Trophoblast cell (in vitro differentiated cells and primary cell): Measurements from ENCODE around the gene SLC4A9.

Experiments used
- DNase-seq, 2 donors: peaks; one replicate each; pipeline ENCODE4 v3.0.0-alpha.2; 2016
- H2AFZ ChIP-seq: 2 replicates; pipeline ENCODE4 v1.6.1; 2013; ENCODE audit warnings: low read length, moderate library complexity, mild to moderate bottlenecking; ENCODE audit not compliant: insufficient read depth, poor library complexity
- H2AK5ac ChIP-seq: 2 replicates; pipeline ENCODE4 v1.6.1; 2013; ENCODE audit warnings: mild to moderate bottlenecking, low read length
- H2BK120ac ChIP-seq: 2 replicates; pipeline ENCODE4 v1.6.1; 2013; ENCODE audit warnings: low read length, mild to moderate bottlenecking, moderate library complexity; ENCODE audit not compliant: insufficient read depth, poor library complexity
- H2BK12ac ChIP-seq: 2 replicates; pipeline ENCODE4 v1.6.1; 2013; ENCODE audit warnings: mild to moderate bottlenecking, low read length, moderate library complexity
- H2BK5ac ChIP-seq: 2 replicates; pipeline ENCODE4 v1.6.1; 2013; ENCODE audit warnings: low read length, low read depth, moderate library complexity, mild to moderate bottlenecking; ENCODE audit not compliant: poor library complexity
- H3K14ac ChIP-seq: 2 replicates; pipeline ENCODE4 v1.6.1; 2013; ENCODE audit warnings: mild to moderate bottlenecking, low read length
- H3K18ac ChIP-seq: 2 replicates; pipeline ENCODE4 v1.6.1; 2013; ENCODE audit warnings: mild to moderate bottlenecking, low read length
- H3K23ac ChIP-seq: 2 replicates; pipeline ENCODE4 v1.6.1; 2013; ENCODE audit warnings: low read length
- H3K27ac ChIP-seq: 2 replicates; pipeline ENCODE4 v1.5.1; 2013; ENCODE audit warnings: low read depth, mild to moderate bottlenecking, inconsistent platforms, low read length, moderate library complexity
- H3K27me3 ChIP-seq: 2 replicates; pipeline ENCODE4 v1.6.1; 2013; ENCODE audit warnings: inconsistent platforms, mild to moderate bottlenecking, low read length, moderate library complexity; ENCODE audit not compliant: insufficient read depth
- H3K36me3 ChIP-seq, 2 experiments: 1 replicate in 1 of 2; 2 replicates in 1 of 2; pipeline ENCODE4 v1.6.1; 2013; ENCODE audit warnings: low read length in 2 of 2, mild to moderate bottlenecking in 2 of 2, moderate library complexity in 1 of 2; ENCODE audit not compliant: insufficient read depth in 2 of 2, control insufficient read depth in 1 of 2
- H3K4ac ChIP-seq: 2 replicates; pipeline ENCODE4 v1.6.1; 2013; ENCODE audit warnings: low read depth, mild to moderate bottlenecking, low read length, moderate library complexity
- H3K4me1 ChIP-seq, 2 experiments: 1 replicate in 1 of 2; 2 replicates in 1 of 2; pipeline ENCODE4 v1.6.1; 2013; ENCODE audit warnings: low read length in 2 of 2, mild to moderate bottlenecking in 2 of 2, moderate library complexity in 1 of 2; ENCODE audit not compliant: insufficient read depth in 2 of 2, control insufficient read depth in 1 of 2
- H3K4me2 ChIP-seq: 2 replicates; pipeline ENCODE4 v1.6.1; 2013; ENCODE audit warnings: inconsistent platforms, mild to moderate bottlenecking, low read length, moderate library complexity
- H3K4me3 ChIP-seq: 2 replicates; pipeline ENCODE4 v1.5.1; 2013; ENCODE audit warnings: mild to moderate bottlenecking, low read depth, low read length, inconsistent platforms
- H3K79me1 ChIP-seq: one replicate; pipeline ENCODE4 v1.6.1; 2013; ENCODE audit warnings: low read length
- H3K79me2 ChIP-seq: 2 replicates; pipeline ENCODE4 v1.6.1; 2013; ENCODE audit warnings: low read length, mild to moderate bottlenecking; ENCODE audit not compliant: control insufficient read depth, insufficient read depth, poor library complexity
- H3K9ac ChIP-seq: 2 replicates; pipeline ENCODE4 v1.6.1; 2013; ENCODE audit warnings: mild to moderate bottlenecking, low read length
- H3K9me3 ChIP-seq: 2 replicates; pipeline ENCODE4 v1.6.1; 2013; ENCODE audit warnings: low read depth, mild to moderate bottlenecking, control low read depth, inconsistent platforms, low read length; ENCODE audit not compliant: insufficient read depth
- H4K12ac ChIP-seq: 2 replicates; pipeline ENCODE4 v1.6.1; 2013; ENCODE audit warnings: low read depth, mild to moderate bottlenecking, low read length, moderate library complexity
- H4K8ac ChIP-seq: 2 replicates; pipeline ENCODE4 v1.6.1; 2013; ENCODE audit warnings: low read depth, mild to moderate bottlenecking, low read length, moderate library complexity
- H4K91ac ChIP-seq: one replicate; pipeline ENCODE4 v1.6.1; 2013; ENCODE audit warnings: low read depth, mild to moderate bottlenecking, low read length, moderate library complexity
- WGBS: extraction: QIAGEN DNeasy Blood & Tissue Kit; methylation state at CpG from one replicate; pipeline ENCODE4 v1.1.7; 2013; ENCODE audit warnings: missing lambda C conversion rate; ENCODE audit not compliant: insufficient read length, insufficient coverage; ENCODE audit errors: extremely low coverage; 5-methylcytosine and 5-hydroxymethylcytosine counted together

Gene SLC4A9

GRCh38 chr5:140400730-140401361, 40.9 kb downstream of the SLC4A9 start:
- Histone ChIP-seq H4K8ac (peak overlapping the region; percentile 80), H3K79me2 (peaks cover 13% of the 10 kb centered on the region), H3K27ac (peak overlapping the region; percentile 49), H3K36me3 (peaks cover 0 to 1% of the 10 kb centered on the region in 2 experiments), H3K4me1 (no peaks in the 10 kb centered on the region), H3K23ac (no peak overlapping the region), H3K18ac (peak overlapping the region; percentile 43), H2BK12ac (no peak overlapping the region), H2BK5ac (peak overlapping the region; percentile 58), H3K4me3 (peak overlapping the region; percentile 84), H3K4me2 (peak overlapping the region; percentile 64), H3K79me1 (peaks cover 7% of the 10 kb centered on the region), H3K27me3 (no peaks in the 10 kb centered on the region), H4K91ac (peak overlapping the region; percentile 78), H3K9me3 (no peaks in the 10 kb centered on the region), H3K4ac (no peak overlapping the region), H3K9ac (peak overlapping the region; percentile 44), H2AK5ac (no peak overlapping the region), H2AFZ (peak overlapping the region; percentile 71), H4K12ac (peak overlapping the region; percentile 6), H3K14ac (no peak overlapping the region), H2BK120ac (peak overlapping the region; percentile 54)
- no CpG with 5 or more reads among the region's 54 CpGs for WGBS
- DNase-seq: peak; percentile 98 to 99

- DNase-seq: peak; percentile 100
These were observed 41.6 kb downstream of the SLC4A9 start, which contains the start of gene ANKHD1 for GRCh38 chr5:140401362-140402257. Gene ANKHD1 (plus strand): TSS chr5:140401833. CDS start chr5:140401968, 135 bp downstream.

GRCh38 chr5:140402258-140403074, 42.5 kb downstream of the SLC4A9 start:
- Histone ChIP-seq H3K4me2 (peak overlapping the region; percentile 74), H3K4me3 (peak overlapping the region; percentile 99), H3K9me3 (no peaks in the 10 kb centered on the region), H3K27me3 (no peaks in the 10 kb centered on the region), H2BK5ac (peak overlapping the region; percentile 58), H2AK5ac (peak overlapping the region; percentile 73), H2AFZ (peak overlapping the region; percentile 78), H3K4ac (peak overlapping the region; percentile 80), H4K12ac (peak overlapping the region; percentile 82), H3K36me3 (peaks cover 2 to 3% of the 10 kb centered on the region in 2 experiments), H3K27ac (peak overlapping the region; percentile 79), H2BK120ac (peak overlapping the region; percentile 31), H3K79me2 (peaks cover 21% of the 10 kb centered on the region), H3K4me1 (no peaks in the 10 kb centered on the region), H3K18ac (peak overlapping the region; percentile 70), H4K91ac (peak overlapping the region; percentile 78), H3K14ac (peak overlapping the region; percentile 81), H3K9ac (peak overlapping the region; percentile 90), H4K8ac (peak overlapping the region; percentile 84), H3K79me1 (peaks cover 7% of the 10 kb centered on the region), H3K23ac (no peak overlapping the region), H2BK12ac (no peak overlapping the region)
- peak; percentile 19 to 58 for DNase-seq
- no CpG with 5 or more reads among the region's 36 CpGs for WGBS

More at GRCh38 chr5:140401362-140402257, 41.6 kb downstream of the SLC4A9 start, which contains the start of gene ANKHD1:
- peaks cover 15% of the 10 kb centered on the region for H3K79me2 ChIP-seq
- H4K91ac ChIP-seq: peak within 1 kb of the TSS; percentile 78
- H3K4me1 ChIP-seq: no peaks in the 10 kb centered on the region
- peak within 1 kb of the TSS; percentile 70 for H3K18ac ChIP-seq
- peak within 1 kb of the TSS; percentile 80 for H3K4ac ChIP-seq
- peak within 1 kb of the TSS; percentile 79 for H3K27ac ChIP-seq
- peak within 1 kb of the TSS; percentile 74 for H3K4me2 ChIP-seq
- H3K23ac ChIP-seq: no peak within 1 kb of the TSS
- H2AK5ac ChIP-seq: peak within 1 kb of the TSS; percentile 73
- H3K79me1 ChIP-seq: peaks cover 7% of the 10 kb centered on the region
- peak within 1 kb of the TSS; percentile 84 for H4K8ac ChIP-seq
- H2AFZ ChIP-seq: peak within 1 kb of the TSS; percentile 78
- no peaks in the 10 kb centered on the region for H3K27me3 ChIP-seq
- peak within 1 kb of the TSS; percentile 99 for H3K4me3 ChIP-seq
- no CpG with 5 or more reads among the region's 83 CpGs for WGBS
- H3K36me3 ChIP-seq: peaks cover 2 to 3% of the 10 kb centered on the region in 2 experiments
- H3K14ac ChIP-seq: peak within 1 kb of the TSS; percentile 81
- peak within 1 kb of the TSS; percentile 90 for H3K9ac ChIP-seq
- peak within 1 kb of the TSS; percentile 54 for H2BK120ac ChIP-seq
- H2BK5ac ChIP-seq: peak within 1 kb of the TSS; percentile 58
- H4K12ac ChIP-seq: peak within 1 kb of the TSS; percentile 82
- H2BK12ac ChIP-seq: no peak within 1 kb of the TSS
- H3K9me3 ChIP-seq: no peaks in the 10 kb centered on the region

GRCh38 chr5:140403613-140404012, 43.6 kb downstream of the SLC4A9 start:
- H3K9ac ChIP-seq: no peak overlapping the region
- no peak overlapping the region for H3K4me3 ChIP-seq
- H3K4me2 ChIP-seq: no peak overlapping the region
- no peak overlapping the region for H2BK5ac ChIP-seq
- H3K4ac ChIP-seq: peak overlapping the region; percentile 94
- H3K23ac ChIP-seq: no peak overlapping the region
- H2AK5ac ChIP-seq: no peak overlapping the region
- H2BK120ac ChIP-seq: no peak overlapping the region
- H4K8ac ChIP-seq: no peak overlapping the region
- H3K4me1 ChIP-seq: no peaks in the 10 kb centered on the region
- H3K27me3 ChIP-seq: no peaks in the 10 kb centered on the region
- H3K18ac ChIP-seq: no peak overlapping the region
- H4K12ac ChIP-seq: no peak overlapping the region
- no peak for DNase-seq
- no CpG with 5 or more reads among the region's 5 CpGs for WGBS
- no peak overlapping the region for H2AFZ ChIP-seq
- H3K79me1 ChIP-seq: peaks cover 7% of the 10 kb centered on the region
- peaks cover 2 to 3% of the 10 kb centered on the region in 2 experiments for H3K36me3 ChIP-seq
- H3K14ac ChIP-seq: no peak overlapping the region
- no peaks in the 10 kb centered on the region for H3K9me3 ChIP-seq
- H3K79me2 ChIP-seq: peaks cover 22% of the 10 kb centered on the region
- no peak overlapping the region for H2BK12ac ChIP-seq
- H4K91ac ChIP-seq: no peak overlapping the region
- no peak overlapping the region for H3K27ac ChIP-seq
